Astrocyte (in vitro differentiated cells and primary cell): ENCODE measurements around the gene RBFOX2. TPM values are rescaled to one million over a fixed set of nuclear protein-coding genes. Genes with fewer than 3 reads are reported as not detected.

Experiments used
- DNase-seq: peaks from one replicate; pipeline ENCODE4 v3.0.0-alpha.2; 2010; ENCODE audit warnings: low read depth
- FAIRE-seq: peaks from 2 replicates; lab custom pipeline; 2011; peaks lifted over from hg19 to GRCh38; lab: Jason Lieb, UNC
- H2AFZ ChIP-seq: 2 replicates; pipeline ENCODE4 v1.6.0; 2012; ENCODE audit warnings: low read depth, low read length, inconsistent platforms
- H3K27ac ChIP-seq: 2 replicates; pipeline ENCODE4 v1.5.1; 2011; ENCODE audit warnings: low read depth, low read length, inconsistent platforms
- H3K27me3 ChIP-seq: 2 replicates; pipeline ENCODE4 v1.6.0; 2011; ENCODE audit warnings: low read length, inconsistent platforms; ENCODE audit not compliant: insufficient read depth
- H3K36me3 ChIP-seq: 2 replicates; pipeline ENCODE4 v1.5.1; 2011; ENCODE audit warnings: low read length, inconsistent platforms; ENCODE audit not compliant: insufficient read depth
- H3K4me1 ChIP-seq: 2 replicates; pipeline ENCODE4 v1.5.1; 2011; ENCODE audit warnings: low read length, inconsistent platforms; ENCODE audit not compliant: insufficient read depth
- H3K4me2 ChIP-seq: 2 replicates; pipeline ENCODE4 v1.6.0; 2012; ENCODE audit warnings: low read length, inconsistent platforms
- H3K4me3 ChIP-seq: 2 replicates; pipeline ENCODE4 v1.5.1; 2011; ENCODE audit warnings: low read depth, mild to moderate bottlenecking, low read length, inconsistent platforms; ENCODE audit not compliant: insufficient read depth
- H3K79me2 ChIP-seq: 2 replicates; pipeline ENCODE4 v1.6.0; 2012; ENCODE audit warnings: mild to moderate bottlenecking, low read length, inconsistent platforms; ENCODE audit not compliant: insufficient read depth
- H3K9ac ChIP-seq: 2 replicates; pipeline ENCODE4 v1.6.0; 2012; ENCODE audit warnings: mild to moderate bottlenecking, low read length, inconsistent platforms
- H3K9me3 ChIP-seq: 2 replicates; pipeline ENCODE4 v1.5.1; 2012; ENCODE audit warnings: low read depth, mild to moderate bottlenecking, low read length, inconsistent platforms; ENCODE audit not compliant: insufficient read depth
- H4K20me1 ChIP-seq: 2 replicates; pipeline ENCODE4 v1.6.0; 2012; ENCODE audit warnings: low read length, inconsistent platforms; ENCODE audit not compliant: insufficient read depth
- H3K27ac Mint-ChIP-seq: one replicate; pipeline ENCODE4 v1.8.0; 2021; ENCODE audit warnings: mild to moderate bottlenecking, mixed read lengths; ENCODE audit not compliant: unreplicated experiment
- H3K27me3 Mint-ChIP-seq: one replicate; pipeline ENCODE4 v1.8.0; 2021; ENCODE audit warnings: low read depth, mixed read lengths; ENCODE audit not compliant: unreplicated experiment
- H3K36me3 Mint-ChIP-seq: one replicate; pipeline ENCODE4 v1.8.0; 2021; ENCODE audit warnings: low read depth, mixed read lengths; ENCODE audit not compliant: unreplicated experiment
- H3K4me1 Mint-ChIP-seq: one replicate; pipeline ENCODE4 v1.8.0; 2021; ENCODE audit warnings: low read depth, mixed read lengths; ENCODE audit not compliant: unreplicated experiment
- H3K4me3 Mint-ChIP-seq: one replicate; pipeline ENCODE4 v1.8.0; 2021; ENCODE audit warnings: mild to moderate bottlenecking, moderate library complexity, mixed read lengths; ENCODE audit not compliant: unreplicated experiment
- H3K9me3 Mint-ChIP-seq: one replicate; pipeline ENCODE4 v1.8.0; 2021; ENCODE audit warnings: mild to moderate bottlenecking, mixed read lengths; ENCODE audit not compliant: unreplicated experiment
- CTCF ChIP-seq: IDR thresholded peaks from 2 replicates; pipeline ENCODE4 v1.5.1; 2011; ENCODE audit warnings: low read depth, mild to moderate bottlenecking, inconsistent platforms, low read length, moderate library complexity; ENCODE audit not compliant: insufficient read depth
- EZH2 ChIP-seq: IDR thresholded peaks from 2 replicates; pipeline ENCODE4 v1.6.1; 2012; ENCODE audit warnings: mild to moderate bottlenecking, low read length, inconsistent platforms; ENCODE audit not compliant: insufficient read depth
- total RNA-seq: library from RNA; stranded (reverse); gene quantifications from 2 replicates; pipeline ENCODE4 v1.2.1, GENCODE V29; 2021

Gene RBFOX2
- total RNA-seq, 1 donor from 2014 or later, result 169 TPM

- no peaks in the 10 kb centered on the region for H3K36me3 ChIP-seq
- Mint-ChIP-seq H3K36me3 (no peaks in the 10 kb centered on the region), H3K4me1 (peaks cover 35% of the 10 kb centered on the region), H3K27me3 (no peaks in the 10 kb centered on the region), H3K9me3 (no peaks in the 10 kb centered on the region), H3K4me3 (peak overlapping the region; percentile 84), H3K27ac (peak overlapping the region; percentile 88)
- TF ChIP-seq EZH2 (no peak), CTCF (no peak)
- peaks cover 38% of the 10 kb centered on the region for H4K20me1 ChIP-seq
- no peaks in the 10 kb centered on the region for H3K27me3 ChIP-seq
- FAIRE-seq (no peak), DNase-seq (peak; percentile 86)
- H3K4me2 ChIP-seq, result peak overlapping the region; percentile 91
- H3K9me3 ChIP-seq, result no peaks in the 10 kb centered on the region
- H2AFZ ChIP-seq, result no peak overlapping the region
- peak overlapping the region; percentile 66 for H3K9ac ChIP-seq
- peaks cover 85% of the 10 kb centered on the region for H3K79me2 ChIP-seq
- peak overlapping the region; percentile 58 for H3K4me3 ChIP-seq
- H3K27ac ChIP-seq, result peak overlapping the region; percentile 61
- H3K4me1 ChIP-seq, result peaks cover 40% of the 10 kb centered on the region
These were observed 113.8 kb downstream of the RBFOX2 start for GRCh38 chr22:35914665-35915476.

- H3K4me3 ChIP-seq, result peak overlapping the region; percentile 58
- H3K4me1 Mint-ChIP-seq, result peaks cover 35% of the 10 kb centered on the region
These were observed 114.3 kb downstream of the RBFOX2 start for GRCh38 chr22:35914357-35914664.

More at GRCh38 chr22:35914357-35914664, 114.3 kb downstream of the RBFOX2 start:
- TF ChIP-seq CTCF (no peak), EZH2 (no peak)
- no peak overlapping the region for H2AFZ ChIP-seq
- no peaks in the 10 kb centered on the region for H3K36me3 Mint-ChIP-seq
- H3K4me3 Mint-ChIP-seq, result peak overlapping the region; percentile 84
- DNase-seq (no peak), FAIRE-seq (peak; percentile 93)
- H3K27me3 ChIP-seq, result no peaks in the 10 kb centered on the region
- H3K79me2 ChIP-seq, result peaks cover 85% of the 10 kb centered on the region
- H3K27ac ChIP-seq, result no peak overlapping the region
- no peaks in the 10 kb centered on the region for H3K9me3 Mint-ChIP-seq
- H3K4me2 ChIP-seq, result peak overlapping the region; percentile 91
- H3K9me3 ChIP-seq, result no peaks in the 10 kb centered on the region
- peak overlapping the region; percentile 88 for H3K27ac Mint-ChIP-seq
- H3K27me3 Mint-ChIP-seq, result no peaks in the 10 kb centered on the region
- peaks cover 45% of the 10 kb centered on the region for H3K4me1 ChIP-seq
- peak overlapping the region; percentile 66 for H3K9ac ChIP-seq
- no peaks in the 10 kb centered on the region for H3K36me3 ChIP-seq
- peaks cover 32% of the 10 kb centered on the region for H4K20me1 ChIP-seq
